HCT116 (cell line): ENCODE data around the gene WLS. TPM values are rescaled to one million over a fixed set of nuclear protein-coding genes. Genes with fewer than 3 reads are reported as not detected.

ENCODE experiments used
- ATAC-seq: fragments of 200-7000 bp; cut with Tn5 transposase; 2 replicates; pipeline ENCODE4 v1.9.1; 2020; ENCODE audit warnings: mild to moderate bottlenecking, moderate library complexity
- BruUV-seq: library from RNA; stranded (reverse); fragments of 400-500 nt; replicated peaks from 2 replicates; lab custom pipeline; 2021; lab: Mats Ljungman, UMichigan
- CTCF ChIA-PET: fragments of 300-600 bp; sonication (Branson Sonifier 250); formaldehyde crosslinking; loops from one replicate; lab custom pipeline; 2021; ENCODE audit warnings: antibody characterized with exemption; lab: Charles Lee
- POLR2A ChIA-PET: fragments of 300-600, 350-600 bp; sonication (Branson Sonifier 250); formaldehyde crosslinking; loops from one replicate; lab custom pipeline; 2021; ENCODE audit warnings: antibody characterized with exemption; lab: Charles Lee
- RAD21 ChIA-PET, 2 experiments: fragments of 300-600 bp; sonication (Branson Sonifier 250); formaldehyde crosslinking; loops; one replicate each; lab custom pipeline; 2023; ENCODE audit warnings: low total read pairs in 2 of 2; ENCODE audit not compliant: uncharacterized antibody in 2 of 2, unreplicated experiment in 2 of 2, low non-redundant PET in 1 of 2; lab: Charles Lee
- DNase-seq: peaks from one replicate; pipeline ENCODE4 v3.0.0-alpha.2; 2010; ENCODE audit warnings: low read depth, low spot score
- H2AFZ ChIP-seq: fragments of 200-600 bp; shearing (Covaris generic), sonication (generic); 2 replicates; pipeline ENCODE4 v1.6.1; 2017; ENCODE audit warnings: low read depth, mixed run types, mixed read lengths, antibody characterized with exemption, low read length; ENCODE audit not compliant: poor library complexity, severe bottlenecking
- H3K27ac ChIP-seq: 2 replicates; pipeline ENCODE4 v1.5.1; 2012; ENCODE audit warnings: low read depth, low read length
- H3K27me3 ChIP-seq: fragments of 200-600 bp; sonication (generic); 2 replicates; pipeline ENCODE4 v1.6.1; 2016; ENCODE audit warnings: mixed run types, low read length, mixed read lengths; ENCODE audit not compliant: insufficient read depth
- H3K36me3 ChIP-seq, 2 experiments: fragments of 200-500 bp in 1 of 2; fragments of 200-600 bp in 1 of 2; sonication (Bioruptor generic) in 1 of 2; sonication (generic) in 1 of 2; 2 replicates each; pipeline versions ENCODE4 v1.5.1 to v1.6.1; 2014 to 2016; ENCODE audit warnings: low read length in 2 of 2, inconsistent platforms in 1 of 2, mixed read lengths in 1 of 2, mixed run types in 1 of 2; ENCODE audit not compliant: insufficient read depth in 2 of 2, control insufficient read depth in 1 of 2
- H3K4me1 ChIP-seq, 2 experiments: fragments of 200-600 bp in 1 of 2; sonication (generic) in 1 of 2; 2 replicates each; pipeline versions ENCODE4 v1.5.1 to v1.6.1; 2012 to 2017; ENCODE audit warnings: low read length in 2 of 2, inconsistent platforms in 1 of 2, mild to moderate bottlenecking in 1 of 2, mixed read lengths in 1 of 2, mixed run types in 1 of 2, moderate library complexity in 1 of 2; ENCODE audit not compliant: insufficient read depth in 2 of 2, control insufficient read depth in 1 of 2
- H3K4me2 ChIP-seq: fragments of 200-600 bp; sonication (generic); 2 replicates; pipeline ENCODE4 v1.6.1; 2017; ENCODE audit warnings: mixed run types, low read length, mixed read lengths
- H3K4me3 ChIP-seq, 2 experiments: fragments of 200-600 bp in 1 of 2; sonication (generic) in 1 of 2; replicated peaks in 1 of 2; 2 replicates each; pipeline ENCODE4 v1.5.1; 2011 to 2016; ENCODE audit warnings: low read length in 2 of 2, control low read depth in 1 of 2, low read depth in 1 of 2, mild to moderate bottlenecking in 1 of 2, mixed read lengths in 1 of 2, mixed run types in 1 of 2
- H3K79me2 ChIP-seq: fragments of 200-600 bp; sonication (generic); 2 replicates; pipeline ENCODE4 v1.6.1; 2017; ENCODE audit warnings: mild to moderate bottlenecking, mixed run types, low read length, moderate library complexity, mixed read lengths; ENCODE audit not compliant: insufficient read depth
- H3K9ac ChIP-seq: fragments of 200-600 bp; sonication (generic); 2 replicates; pipeline ENCODE4 v1.6.1; 2016; ENCODE audit warnings: low read length, mixed read lengths
- H3K9me2 ChIP-seq: fragments of 200-600 bp; sonication (generic), shearing (Covaris generic); 2 replicates; pipeline ENCODE4 v1.6.1; 2017; ENCODE audit warnings: mixed run types, mild to moderate bottlenecking, moderate library complexity; ENCODE audit not compliant: insufficient read depth
- H3K9me3 ChIP-seq, 2 experiments: fragments of 200-500 bp in 1 of 2; fragments of 200-600 bp in 1 of 2; sonication (Bioruptor generic) in 1 of 2; sonication (generic) in 1 of 2; 2 replicates each; pipeline ENCODE4 v1.6.1; 2014 to 2017; ENCODE audit warnings: low read length in 2 of 2, mixed read lengths in 2 of 2, inconsistent platforms in 1 of 2, low read depth in 1 of 2, mild to moderate bottlenecking in 1 of 2, mixed run types in 1 of 2, moderate library complexity in 1 of 2; ENCODE audit not compliant: control insufficient read depth in 1 of 2, insufficient read depth in 1 of 2
- H4K20me1 ChIP-seq: fragments of 200-600 bp; sonication (generic), shearing (Covaris generic); 2 replicates; pipeline ENCODE4 v1.6.1; 2017; ENCODE audit warnings: mixed run types, mild to moderate bottlenecking, moderate library complexity; ENCODE audit not compliant: insufficient read depth
- ATF3 ChIP-seq: IDR thresholded peaks from 2 replicates; pipeline ENCODE4 v1.6.1; 2012
- CBX3 ChIP-seq: IDR thresholded peaks from 2 replicates; pipeline ENCODE4 v1.6.1; 2012; ENCODE audit warnings: low read depth
- CTCF ChIP-seq, 3 experiments: fragments of 200-600 bp in 1 of 3; sonication (generic) in 1 of 3; IDR thresholded peaks in 2 of 3; conservative IDR thresholded peaks in 1 of 3; 2 replicates each; pipeline ENCODE4 v1.5.1; 2012 to 2017; ENCODE audit warnings: low read depth in 2 of 3, low read length in 2 of 3, antibody characterized with exemption in 1 of 3, borderline replicate concordance in 1 of 3, control low read depth in 1 of 3, mild to moderate bottlenecking in 1 of 3, mixed read lengths in 1 of 3, mixed run types in 1 of 3, moderate library complexity in 1 of 3; ENCODE audit not compliant: insufficient read depth in 1 of 3
- EGR1 ChIP-seq: IDR thresholded peaks from 2 replicates; pipeline ENCODE4 v1.6.1; 2012; ENCODE audit warnings: low read depth
- ELF1 ChIP-seq: IDR thresholded peaks from 2 replicates; pipeline ENCODE4 v1.6.1; 2012; ENCODE audit warnings: low read depth, borderline replicate concordance
- EZH2 ChIP-seq: fragments of 200-600 bp; sonication (generic); IDR thresholded peaks from 2 replicates; pipeline ENCODE4 v1.6.1; 2017; ENCODE audit warnings: antibody characterized with exemption, mixed run types
- EZH2phosphoT487 ChIP-seq: fragments of 200-600 bp; IDR thresholded peaks from 2 replicates; pipeline ENCODE4 v1.6.1; 2018; ENCODE audit warnings: antibody characterized with exemption, borderline replicate concordance
- FOSL1 ChIP-seq: IDR thresholded peaks from 2 replicates; pipeline ENCODE4 v1.6.1; 2012; ENCODE audit warnings: low read depth
- JUND ChIP-seq: IDR thresholded peaks from 2 replicates; pipeline ENCODE4 v1.6.1; 2012
- POLR2A ChIP-seq: IDR thresholded peaks from 2 replicates; pipeline ENCODE4 v1.7.0; 2011; ENCODE audit warnings: borderline replicate concordance; ENCODE audit not compliant: insufficient read depth, insufficient read length; ENCODE audit errors: extremely low read depth
- POLR2AphosphoS5 ChIP-seq: IDR thresholded peaks from 2 replicates; pipeline ENCODE4 v1.6.1; 2011; ENCODE audit warnings: mild to moderate bottlenecking, low read depth, low read length, moderate library complexity
- RAD21 ChIP-seq: IDR thresholded peaks from 2 replicates; pipeline ENCODE4 v1.6.1; 2012; ENCODE audit warnings: low read depth, mild to moderate bottlenecking
- SIN3A ChIP-seq: IDR thresholded peaks from 2 replicates; pipeline ENCODE4 v1.6.1; 2012; ENCODE audit warnings: low read depth
- SP1 ChIP-seq: IDR thresholded peaks from 2 replicates; pipeline ENCODE4 v1.6.1; 2012; ENCODE audit warnings: low read depth
- SRF ChIP-seq: IDR thresholded peaks from 2 replicates; pipeline ENCODE4 v1.6.1; 2012; ENCODE audit warnings: low read depth
- TCF7L2 ChIP-seq: IDR thresholded peaks from 2 replicates; pipeline ENCODE4 v1.7.0; 2011; ENCODE audit warnings: borderline replicate concordance, inconsistent platforms; ENCODE audit not compliant: insufficient read depth, insufficient read length; ENCODE audit errors: extremely low read depth
- YY1 ChIP-seq: IDR thresholded peaks from 2 replicates; pipeline ENCODE4 v1.6.1; 2011; ENCODE audit warnings: low read length, low read depth, moderate library complexity, mild to moderate bottlenecking; ENCODE audit not compliant: insufficient replicate concordance; ENCODE audit errors: extremely low read depth
- ZBTB33 ChIP-seq: IDR thresholded peaks from 2 replicates; pipeline ENCODE4 v1.6.1; 2011; ENCODE audit warnings: mild to moderate bottlenecking, low read length, moderate library complexity; ENCODE audit not compliant: insufficient replicate concordance; ENCODE audit errors: extremely low read depth
- ZFX ChIP-seq: fragments of 450-650 bp; IDR thresholded peaks from 2 replicates; pipeline ENCODE4 v1.6.1; 2017
- ZNF274 ChIP-seq: fragments of 200-500 bp; sonication (Bioruptor generic); IDR thresholded peaks from 2 replicates; pipeline ENCODE4 v1.6.1; 2014; ENCODE audit warnings: mild to moderate bottlenecking, low read depth, low read length, inconsistent platforms
- intact Hi-C: fragments of 100-400 bp; cut with micrococcal nuclease; formaldehyde crosslinking; loops from 2 replicates; pipeline ENCODE4 v1.10.0; 2022
- total RNA-seq: library from RNA; stranded (reverse); gene quantifications from one replicate; pipeline ENCODE4 v1.2.1, GENCODE V29; 2021; ENCODE audit not compliant: unreplicated experiment
- TF ChIP-seq, protein P1 (sequence below): IDR thresholded peaks from 2 replicates; pipeline ENCODE4 v1.6.1; 2012
- TF ChIP-seq, protein P2 (sequence below): IDR thresholded peaks from 2 replicates; pipeline ENCODE4 v1.6.1; 2012; ENCODE audit warnings: low read depth

The WLS gene
- total RNA-seq, 1 experiment from 2014 or later, result 38.0 TPM

DNA sequence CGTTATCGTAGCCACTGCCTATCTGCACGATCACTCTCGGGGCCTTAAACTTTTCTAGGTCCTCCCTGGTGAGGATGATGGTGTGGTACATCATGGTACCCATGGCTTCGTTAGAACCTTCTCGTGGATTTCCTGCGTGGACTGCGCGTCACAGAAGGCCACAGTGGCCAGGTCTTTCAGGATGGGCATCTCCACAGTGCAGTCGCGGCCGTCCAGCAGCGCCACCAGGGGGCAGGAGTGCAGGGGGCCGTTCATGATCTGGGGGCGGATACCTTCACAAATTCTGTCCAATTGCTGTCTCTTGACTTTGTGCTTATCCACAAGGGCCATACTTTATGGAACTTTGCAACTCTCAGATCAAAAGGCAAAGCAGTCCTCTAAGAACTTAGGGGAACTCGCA, 69.6 kb downstream of the WLS start:
- H3K4me1 ChIP-seq, result no peaks in the 10 kb centered on the region
- no peak overlapping the region for H3K9ac ChIP-seq
- ChIA-PET POLR2A (no interaction called here), CTCF (no interaction called here), RAD21 (no interaction called here)
- no peaks in the 10 kb centered on the region for H3K79me2 ChIP-seq
- H3K9me2 ChIP-seq, result no peaks in the 10 kb centered on the region
- no peak overlapping the region for H3K27ac ChIP-seq
- H2AFZ ChIP-seq, result no peak overlapping the region
- intact Hi-C loops, result loop anchor here (1.0 kb wide), 1 partner anchor 180 kb away; no protein-coding TSS in a partner anchor
- H4K20me1 ChIP-seq, result no peaks in the 10 kb centered on the region
- peak; percentile 87 for ATAC-seq
- no peak for DNase-seq
- H3K4me3 ChIP-seq, result no peak overlapping the region
- no peak overlapping the region for H3K4me2 ChIP-seq
- H3K36me3 ChIP-seq, result peaks cover 0 to 3% of the 10 kb centered on the region in 2 experiments; a peak in 1 of 4 replicates
- BruUV-seq, result no TSS peak
- no peaks in the 10 kb centered on the region for H3K9me3 ChIP-seq
- H3K27me3 ChIP-seq, result no peaks in the 10 kb centered on the region
- TF ChIP-seq ZFX, result no peak
- TF ChIP-seq EGR1, result peak; percentile 30; the same call in 1 of the 2 replicates
- no peak for TF ChIP-seq ZNF274
- no peak for TF ChIP-seq EZH2phosphoT487
- no peak for TF ChIP-seq ATF3
- TF ChIP-seq TCF7L2, result no peak
- peak; percentile 11 to 63 (median 60); a peak in 4 of 6 replicates for TF ChIP-seq CTCF (IDR thresholded peaks at IDR 0.05 in 2 of 3, conservative IDR thresholded peaks at IDR 0.05 in 1 of 3; ENCODE audit: borderline replicate concordance in 1 of 3, insufficient read depth in 1 of 3, low read depth in 2 of 3, low read length in 2 of 3)
- no peak for TF ChIP-seq ELF1
- TF ChIP-seq SRF, result no peak
- no peak for TF ChIP-seq SP1
- TF ChIP-seq EZH2, result no peak
- TF ChIP-seq, protein P1, sequence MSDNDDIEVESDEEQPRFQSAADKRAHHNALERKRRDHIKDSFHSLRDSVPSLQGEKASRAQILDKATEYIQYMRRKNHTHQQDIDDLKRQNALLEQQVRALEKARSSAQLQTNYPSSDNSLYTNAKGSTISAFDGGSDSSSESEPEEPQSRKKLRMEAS, result no peak
- no peak for TF ChIP-seq POLR2AphosphoS5
- TF ChIP-seq YY1, result no peak
- no peak for TF ChIP-seq ZBTB33
- no peak for TF ChIP-seq POLR2A
- TF ChIP-seq, protein P2, sequence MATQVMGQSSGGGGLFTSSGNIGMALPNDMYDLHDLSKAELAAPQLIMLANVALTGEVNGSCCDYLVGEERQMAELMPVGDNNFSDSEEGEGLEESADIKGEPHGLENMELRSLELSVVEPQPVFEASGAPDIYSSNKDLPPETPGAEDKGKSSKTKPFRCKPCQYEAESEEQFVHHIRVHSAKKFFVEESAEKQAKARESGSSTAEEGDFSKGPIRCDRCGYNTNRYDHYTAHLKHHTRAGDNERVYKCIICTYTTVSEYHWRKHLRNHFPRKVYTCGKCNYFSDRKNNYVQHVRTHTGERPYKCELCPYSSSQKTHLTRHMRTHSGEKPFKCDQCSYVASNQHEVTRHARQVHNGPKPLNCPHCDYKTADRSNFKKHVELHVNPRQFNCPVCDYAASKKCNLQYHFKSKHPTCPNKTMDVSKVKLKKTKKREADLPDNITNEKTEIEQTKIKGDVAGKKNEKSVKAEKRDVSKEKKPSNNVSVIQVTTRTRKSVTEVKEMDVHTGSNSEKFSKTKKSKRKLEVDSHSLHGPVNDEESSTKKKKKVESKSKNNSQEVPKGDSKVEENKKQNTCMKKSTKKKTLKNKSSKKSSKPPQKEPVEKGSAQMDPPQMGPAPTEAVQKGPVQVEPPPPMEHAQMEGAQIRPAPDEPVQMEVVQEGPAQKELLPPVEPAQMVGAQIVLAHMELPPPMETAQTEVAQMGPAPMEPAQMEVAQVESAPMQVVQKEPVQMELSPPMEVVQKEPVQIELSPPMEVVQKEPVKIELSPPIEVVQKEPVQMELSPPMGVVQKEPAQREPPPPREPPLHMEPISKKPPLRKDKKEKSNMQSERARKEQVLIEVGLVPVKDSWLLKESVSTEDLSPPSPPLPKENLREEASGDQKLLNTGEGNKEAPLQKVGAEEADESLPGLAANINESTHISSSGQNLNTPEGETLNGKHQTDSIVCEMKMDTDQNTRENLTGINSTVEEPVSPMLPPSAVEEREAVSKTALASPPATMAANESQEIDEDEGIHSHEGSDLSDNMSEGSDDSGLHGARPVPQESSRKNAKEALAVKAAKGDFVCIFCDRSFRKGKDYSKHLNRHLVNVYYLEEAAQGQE, result no peak
- no peak for TF ChIP-seq SIN3A
- no peak for TF ChIP-seq CBX3
- TF ChIP-seq JUND, result no peak
- TF ChIP-seq FOSL1, result no peak
- peak; percentile 46 for TF ChIP-seq RAD21
